IMR-90 (cell line): ENCODE data around the gene THADA. TPM values are rescaled to one million over a fixed set of nuclear protein-coding genes. Genes with fewer than 3 reads are reported as not detected.

Experiments used
- ATAC-seq: fragments of 200-7000 bp; cut with Tn5 transposase; 2 replicates; pipeline ENCODE4 v1.9.1; 2020; ENCODE audit warnings: low read depth, mild to moderate bottlenecking, moderate library complexity
- BruUV-seq: library from RNA; stranded (reverse); fragments of 400-500 nt; replicated peaks from 2 replicates; lab custom pipeline; 2021; lab: Mats Ljungman, UMichigan
- CTCF ChIA-PET: fragments of 300-600 bp; formaldehyde crosslinking; extraction: SDS; loops from one replicate; lab custom pipeline; 2021; ENCODE audit warnings: antibody characterized with exemption; lab: Yijun Ruan, JAX
- POLR2A ChIA-PET: fragments of 300-600 bp; sonication (Branson Sonifier 250); formaldehyde crosslinking; loops from one replicate; lab custom pipeline; 2022; ENCODE audit warnings: antibody characterized with exemption; ENCODE audit not compliant: unreplicated experiment; lab: Charles Lee
- DNase-seq: peaks from one replicate; pipeline ENCODE4 v3.0.0; 2013
- H2AFZ ChIP-seq: replicated peaks from 2 replicates; pipeline ENCODE3; 2013; ENCODE audit warnings: low read length, mild to moderate bottlenecking; ENCODE audit not compliant: poor library complexity
- H2AK5ac ChIP-seq: 2 replicates; pipeline ENCODE4 v1.6.1; 2013; ENCODE audit warnings: low read depth, low read length, inconsistent platforms
- H2AK9ac ChIP-seq: replicated peaks from 2 replicates; pipeline ENCODE3; 2013; ENCODE audit warnings: mild to moderate bottlenecking, low read depth, low read length, moderate library complexity; ENCODE audit not compliant: poor library complexity
- H2BK120ac ChIP-seq: 2 replicates; pipeline ENCODE4 v1.6.1; 2013; ENCODE audit warnings: low read depth, low read length, inconsistent platforms
- H2BK15ac ChIP-seq: 3 replicates; pipeline ENCODE4 v1.6.1; 2013; ENCODE audit warnings: low read depth, low read length, inconsistent platforms
- H2BK20ac ChIP-seq: 2 replicates; pipeline ENCODE4 v1.6.1; 2013; ENCODE audit warnings: low read depth, mild to moderate bottlenecking, inconsistent platforms, low read length, moderate library complexity
- H2BK5ac ChIP-seq: 2 replicates; pipeline ENCODE4 v1.6.1; 2013; ENCODE audit warnings: mild to moderate bottlenecking, low read depth, low read length, inconsistent platforms; ENCODE audit not compliant: poor library complexity, severe bottlenecking
- H3K14ac ChIP-seq: replicated peaks from 2 replicates; pipeline ENCODE4 v1.6.1; 2013; ENCODE audit warnings: low read depth, low read length, inconsistent platforms
- H3K18ac ChIP-seq: 2 replicates; pipeline ENCODE4 v1.6.1; 2013; ENCODE audit warnings: low read depth, low read length, control low read depth
- H3K23ac ChIP-seq: 2 replicates; pipeline ENCODE4 v1.6.1; 2013; ENCODE audit warnings: low read depth, low read length, inconsistent platforms
- H3K27ac ChIP-seq: 2 replicates; pipeline ENCODE4 v1.5.1; 2013; ENCODE audit warnings: mild to moderate bottlenecking, control low read depth, low read length; ENCODE audit not compliant: insufficient read depth
- H3K27me3 ChIP-seq: 2 replicates; pipeline ENCODE4 v1.6.1; 2013; ENCODE audit warnings: low read length; ENCODE audit not compliant: control insufficient read depth, insufficient read depth
- H3K36me3 ChIP-seq: 2 replicates; pipeline ENCODE4 v1.6.1; 2013; ENCODE audit warnings: low read length, mixed read lengths; ENCODE audit not compliant: control insufficient read depth, insufficient read depth
- H3K4ac ChIP-seq: 2 replicates; pipeline ENCODE4 v1.6.1; 2013; ENCODE audit warnings: low read depth, low read length, inconsistent platforms
- H3K4me1 ChIP-seq: 2 replicates; pipeline ENCODE4 v1.6.1; 2013; ENCODE audit warnings: low read length, mixed read lengths; ENCODE audit not compliant: control insufficient read depth, insufficient read depth
- H3K4me2 ChIP-seq: 2 replicates; pipeline ENCODE4 v1.6.1; 2013; ENCODE audit warnings: low read depth, mild to moderate bottlenecking, control low read depth, low read length, moderate library complexity
- H3K4me3 ChIP-seq: 2 replicates; pipeline ENCODE4 v1.5.1; 2013; ENCODE audit warnings: low read depth, mild to moderate bottlenecking, control low read depth, low read length, moderate library complexity; ENCODE audit not compliant: insufficient read depth
- H3K56ac ChIP-seq: 2 replicates; pipeline ENCODE4 v1.6.1; 2013; ENCODE audit warnings: low read length, inconsistent platforms; ENCODE audit not compliant: insufficient read depth; ENCODE audit errors: extremely low read depth
- H3K79me1 ChIP-seq, 2 experiments: 2 replicates each; pipeline ENCODE4 v1.6.1; 2013; ENCODE audit warnings: low read length in 2 of 2, inconsistent platforms in 1 of 2, low read depth in 1 of 2
- H3K9ac ChIP-seq: 2 replicates; pipeline ENCODE4 v1.6.1; 2013; ENCODE audit warnings: low read depth, low read length, control low read depth
- H3K9me1 ChIP-seq: 2 replicates; pipeline ENCODE4 v1.6.1; 2013; ENCODE audit warnings: low read length, inconsistent platforms; ENCODE audit not compliant: insufficient read depth
- H3K9me3 ChIP-seq: 2 replicates; pipeline ENCODE4 v1.6.1; 2013; ENCODE audit warnings: low read length; ENCODE audit not compliant: control insufficient read depth, insufficient read depth
- H4K20me1 ChIP-seq: 2 replicates; pipeline ENCODE4 v1.6.1; 2013; ENCODE audit warnings: low read length, inconsistent platforms; ENCODE audit not compliant: insufficient read depth
- H4K5ac ChIP-seq: 2 replicates; pipeline ENCODE4 v1.6.1; 2013; ENCODE audit warnings: mild to moderate bottlenecking, low read depth, low read length, control low read depth
- H4K8ac ChIP-seq, 2 experiments: 2 replicates each; pipeline ENCODE4 v1.6.1; 2013; ENCODE audit warnings: low read depth in 2 of 2, low read length in 2 of 2, control low read depth in 1 of 2, inconsistent platforms in 1 of 2
- H4K91ac ChIP-seq: 2 replicates; pipeline ENCODE4 v1.6.1; 2013; ENCODE audit warnings: low read depth, low read length, inconsistent platforms; ENCODE audit not compliant: insufficient read depth
- FOS ChIP-seq: fragments of 150-350 bp; IDR thresholded peaks from 2 replicates; pipeline ENCODE4 v1.6.1; 2016; ENCODE audit warnings: low read depth, low read length
- NFE2L2 ChIP-seq: fragments of 150-350 bp; IDR thresholded peaks from 2 replicates; pipeline ENCODE4 v1.6.1; 2016; ENCODE audit warnings: low read depth, mild to moderate bottlenecking, low read length
- WGBS, 2 experiments: methylation state at CpG; one replicate each; pipeline versions ENCODE4 v1.1.5 to v1.1.7; 2013; ENCODE audit warnings: missing lambda C conversion rate in 2 of 2; ENCODE audit not compliant: insufficient read length in 1 of 2; ENCODE audit errors: extremely low coverage in 2 of 2; 5-methylcytosine and 5-hydroxymethylcytosine counted together
- dilution Hi-C: fragments of 300-500 bp; cut with HindIII; formaldehyde crosslinking; loops from one replicate; pipeline ENCODE4 v1.14.3; 2018; ENCODE audit warnings: low sequenced_read_pairs; ENCODE audit not compliant: unreplicated experiment
- in situ Hi-C: fragments of 300-500 bp; cut with MboI; formaldehyde crosslinking; loops from 3 replicates; pipeline ENCODE4 v1.14.3; 2019; ENCODE audit warnings: low sequenced_read_pairs, inconsistent platforms, mixed read lengths
- intact Hi-C: fragments of 100-400 bp; cut with micrococcal nuclease; formaldehyde crosslinking; loops from 2 replicates; pipeline ENCODE4 v1.10.0; 2022
- polyA plus RNA-seq, 3 experiments: library from polyadenylated mRNA; depleted of rRNA; stranded (reverse); fragments of >200 nt; gene quantifications; 2 replicates each; pipeline ENCODE4 v1.2.3, GENCODE V29; 2012; ENCODE audit warnings: low replicate concordance in 1 of 3
- total RNA-seq: library from RNA; depleted of rRNA; stranded (reverse); fragments of >200 nt; gene quantifications from 2 replicates; pipeline ENCODE4 v1.2.3, GENCODE V29; 2012

THADA gene
- total and polyA plus RNA-seq, 2 of the 4 experiments (the other 2 are of a cell fraction), result 10.5 to 21.3 TPM

- no peak overlapping the region for H2AFZ ChIP-seq
- peaks cover 9% of the 10 kb centered on the region for H3K9me1 ChIP-seq
- peak overlapping the region; percentile 78 for H3K14ac ChIP-seq
- CTCF ChIA-PET, result interaction anchor here (0.7 kb wide), 1 partner anchor 207 kb away, joined by 3 read pairs; no protein-coding TSS in a partner anchor
- H2BK120ac ChIP-seq, result peak overlapping the region; percentile 69
- H3K27ac ChIP-seq, result no peak overlapping the region; the same call in 1 of the 2 replicates
- peak overlapping the region; percentile 81; the same call in 2 of the 3 replicates for H2BK15ac ChIP-seq
- no peaks in the 10 kb centered on the region for H3K36me3 ChIP-seq
- no peak overlapping the region for H3K9ac ChIP-seq
- WGBS, 2 experiments, result no CpG with 5 or more reads among the region's 1 CpG
- TF ChIP-seq NFE2L2, result no peak
- 0 out of 2 replicates have a peak, but pooled peaks have one; percentile 8 for TF ChIP-seq FOS
- peak overlapping the region; percentile 41 for H2BK5ac ChIP-seq
- in situ Hi-C loops, result no loop called here
- peak overlapping the region; percentile 88; the same call in 1 of the 2 replicates for H4K5ac ChIP-seq
- no peak overlapping the region for H3K23ac ChIP-seq
- H2BK20ac ChIP-seq, result peak overlapping the region; percentile 86; the same call in 1 of the 2 replicates
- intact Hi-C loops, result loop anchor here (5.0 kb wide), 1 partner anchor 32 kb away; no protein-coding TSS in a partner anchor
- no peak overlapping the region for H3K56ac ChIP-seq
- DNase-seq (peak; percentile 74), ATAC-seq (peak; percentile 38)
- no peaks in the 10 kb centered on the region for H3K9me3 ChIP-seq
- H4K91ac ChIP-seq, result peak overlapping the region; percentile 17; the same call in 1 of the 2 replicates
- H3K79me1 ChIP-seq, result peaks cover 0 to 4% of the 10 kb centered on the region in 2 experiments; a peak in 1 of 4 replicates
- H3K4me1 ChIP-seq, result peaks cover 23% of the 10 kb centered on the region
- H2AK9ac ChIP-seq, result no peak overlapping the region
- BruUV-seq, result no TSS peak
- POLR2A ChIA-PET, result interaction anchor here (0.6 to 0.7 kb wide), 2 partner anchors 163 to 212 kb away, joined by 8 to 11 read pairs; no protein-coding TSS in a partner anchor
- peak overlapping the region; percentile 27; the same call in 1 of the 2 replicates for H2AK5ac ChIP-seq
- H4K8ac ChIP-seq, result peak overlapping the region in 1 of 2 experiments; percentile 45; a peak in 1 of 4 replicates
- H3K27me3 ChIP-seq, result no peaks in the 10 kb centered on the region
- peak overlapping the region; percentile 59; the same call in 1 of the 2 replicates for H3K4ac ChIP-seq
- no peak overlapping the region for H3K4me3 ChIP-seq
- no peaks in the 10 kb centered on the region for H4K20me1 ChIP-seq
- H3K18ac ChIP-seq, result peak overlapping the region; percentile 98; the same call in 1 of the 2 replicates
- H3K4me2 ChIP-seq, result no peak overlapping the region
- dilution Hi-C loops, result no loop called here
These were observed 136.2 kb downstream of the THADA start for GRCh38 chr2:43459446-43460173.
